Natural killer cell treated with Interleukin-12 subunit alpha and Interleukin-12 subunit beta and Interleukin-15 and Interleukin-18, amount 100 ng/mL, for 72 hours (primary cell): ENCODE results near the gene ARL5C. TPM values are rescaled to one million over a fixed set of nuclear protein-coding genes. Genes with fewer than 3 reads are reported as not detected.

ENCODE experiments used
- ATAC-seq, 2 donors: fragments of 150-1000 bp; cut with Tn5 transposase in 1 of 2; sonication (Bioruptor Pico), chemical (Tn5 transposase) in 1 of 2; 2 replicates each; pipeline ENCODE4 v1.10.0; 2021
- DNase-seq: peaks from one replicate; pipeline ENCODE4 v3.0.0; 2022; ENCODE audit warnings: low spot score
- H3K27ac Mint-ChIP-seq, 2 donors: 1 replicate in 1 of 2; 2 replicates in 1 of 2; pipeline ENCODE4 v1.8.0; 2022; ENCODE audit warnings: mixed read lengths in 2 of 2, mild to moderate bottlenecking in 1 of 2, moderate library complexity in 1 of 2
- H3K27me3 Mint-ChIP-seq, 2 donors: 1 replicate in 1 of 2; 2 replicates in 1 of 2; pipeline ENCODE4 v1.8.0; 2022; ENCODE audit warnings: mixed read lengths in 2 of 2
- H3K36me3 Mint-ChIP-seq: one replicate; pipeline ENCODE4 v1.8.0; 2022; ENCODE audit warnings: mixed read lengths
- H3K4me1 Mint-ChIP-seq, 2 donors: 1 replicate in 1 of 2; 2 replicates in 1 of 2; pipeline ENCODE4 v1.8.0; 2022; ENCODE audit warnings: low read depth in 2 of 2, mixed read lengths in 2 of 2, mild to moderate bottlenecking in 1 of 2
- H3K4me3 Mint-ChIP-seq: one replicate; pipeline ENCODE4 v1.8.0; 2022; ENCODE audit warnings: mixed read lengths
- H3K9me3 Mint-ChIP-seq: 2 replicates; pipeline ENCODE4 v1.8.0; 2022; ENCODE audit warnings: mixed read lengths
- total RNA-seq, 2 donors: library from RNA; stranded (reverse); gene quantifications; one replicate each; pipeline ENCODE4 v1.2.3, GENCODE V29; 2022

Gene ARL5C
- total RNA-seq, 2 donors from 2014 or later = not detected

GRCh38 chr17:39110435-39111136 is 55.4 kb downstream of the ARL5C start:
- DNase-seq = no peak
- Mint-ChIP-seq H3K36me3 (no peaks in the 10 kb centered on the region), H3K27me3 (no peaks in the 10 kb centered on the region), H3K27ac (no peak overlapping the region), H3K4me1 (peaks cover 0 to 4% of the 10 kb centered on the region in 2 donors), H3K4me3 (no peak overlapping the region), H3K9me3 (no peaks in the 10 kb centered on the region)
- ATAC-seq = no peak

- no peak for DNase-seq
- Mint-ChIP-seq H3K9me3 (no peaks in the 10 kb centered on the region), H3K27ac (no peak overlapping the region), H3K4me1 (no peaks in the 10 kb centered on the region), H3K4me3 (no peak overlapping the region), H3K36me3 (no peaks in the 10 kb centered on the region), H3K27me3 (no peaks in the 10 kb centered on the region)
- peak in 1 of 2 donors; percentile 12 for ATAC-seq
Observed at GRCh38 chr17:39108461-39109375, 57.2 kb downstream of the ARL5C start.

- H3K9me3 Mint-ChIP-seq = no peaks in the 10 kb centered on the region
- H3K4me3 Mint-ChIP-seq = no peak overlapping the region
- H3K27ac Mint-ChIP-seq = no peak overlapping the region
Observed at GRCh38 chr17:39107973-39108372, 58.0 kb downstream of the ARL5C start.

GRCh38 chr17:39107155-39107554 is 58.8 kb downstream of the ARL5C start:
- ATAC-seq = no peak

More at GRCh38 chr17:39107973-39108372, 58.0 kb downstream of the ARL5C start:
- no peak for DNase-seq
- ATAC-seq = no peak
- H3K27me3 Mint-ChIP-seq = no peaks in the 10 kb centered on the region
- H3K4me1 Mint-ChIP-seq = no peaks in the 10 kb centered on the region
- no peaks in the 10 kb centered on the region for H3K36me3 Mint-ChIP-seq

More at GRCh38 chr17:39107155-39107554, 58.8 kb downstream of the ARL5C start:
- DNase-seq = no peak
- Mint-ChIP-seq H3K36me3 (no peaks in the 10 kb centered on the region), H3K4me3 (no peak overlapping the region), H3K9me3 (no peaks in the 10 kb centered on the region), H3K27ac (no peak overlapping the region), H3K4me1 (peaks cover 2 to 3% of the 10 kb centered on the region in 2 donors), H3K27me3 (no peaks in the 10 kb centered on the region)

Other genes with a start within 250 kb of the ARL5C start
- gene FBXO47, start 198.8 kb downstream of the ARL5C start, total RNA-seq = under 1 TPM in 1 of 2 donors, not detected in 1; 0.12 TPM
- under 1 TPM in 1 of 2 donors, not detected in 1; 0.43 TPM for gene PLXDC1, start 14.5 kb downstream of the ARL5C start, total RNA-seq
- 10 to 100 TPM; 18.8 to 49.9 TPM for gene CACNB1, start 31.5 kb upstream of the ARL5C start, total RNA-seq
- gene RPL19, start 34.1 kb upstream of the ARL5C start, total RNA-seq = 1,000 to 10,000 TPM; 1,326 to 1,683 TPM
- under 1 TPM in 1 of 2 donors, not detected in 1; 0.12 TPM for gene STAC2, start 59.8 kb upstream of the ARL5C start, total RNA-seq
- gene FBXL20, start 235.5 kb upstream of the ARL5C start, total RNA-seq = 10 to 100 TPM; 14.4 to 18.3 TPM